Left ventricle myocardium inferior (tissue), 1 donor: ENCODE results near the gene ALAS1. TPM values are rescaled to one million over a fixed set of nuclear protein-coding genes. Genes with fewer than 3 reads are reported as not detected.

Experiments used
- DNase-seq: peaks from one replicate; pipeline ENCODE4 v3.0.0-alpha.2; 2020
- H3K27ac ChIP-seq: fragments of 200-600 bp; replicated peaks from 2 replicates; pipeline ENCODE4 v1.8.0; 2021
- H3K27me3 ChIP-seq: fragments of 200-600 bp; 2 replicates; pipeline ENCODE4 v1.8.0; 2021; ENCODE audit warnings: low read depth
- H3K36me3 ChIP-seq: fragments of 200-600 bp; 2 replicates; pipeline ENCODE4 v1.8.0; 2021
- H3K4me1 ChIP-seq: fragments of 200-600 bp; 2 replicates; pipeline ENCODE4 v1.8.0; 2021
- H3K4me3 ChIP-seq: fragments of 200-600 bp; 2 replicates; pipeline ENCODE4 v1.8.0; 2021; ENCODE audit warnings: mild to moderate bottlenecking, moderate library complexity
- H3K9me3 ChIP-seq: fragments of 200-600 bp; replicated peaks from 2 replicates; pipeline ENCODE4 v1.8.0; 2021
- CTCF ChIP-seq: fragments of 200-600 bp; IDR thresholded peaks from 2 replicates; pipeline ENCODE4 v1.8.0; 2021; ENCODE audit warnings: antibody characterized with exemption, mild to moderate bottlenecking, borderline replicate concordance
- intact Hi-C: fragments of 100-400 bp; cut with micrococcal nuclease; formaldehyde crosslinking; loops from one replicate; pipeline ENCODE4 v1.11.0; 2022
- total RNA-seq: library from RNA; stranded (reverse); fragmentation: NEBNext Ultra II Directional; extraction: Animal tissue kit (Norgen Biotek cat#: 25700); gene quantifications from one replicate; pipeline ENCODE4 v1.2.1, GENCODE V29; 2021
- donor health status: DM: no; HTN: yes; CAD: no; lungs with severe emphysema.

The ALAS1 gene
- total RNA-seq, 1 donor from 2014 or later, result 180 TPM

- no peak for TF ChIP-seq CTCF
- no peaks in the 10 kb centered on the region for H3K27me3 ChIP-seq
- intact Hi-C loops, result no loop called here
- H3K4me1 ChIP-seq, result peaks cover 37% of the 10 kb centered on the region
- H3K9me3 ChIP-seq, result no peaks in the 10 kb centered on the region
- peak overlapping the region; percentile 88 for H3K27ac ChIP-seq
- H3K4me3 ChIP-seq, result peak overlapping the region; percentile 70
- H3K36me3 ChIP-seq, result peaks cover 21% of the 10 kb centered on the region
- no peak for DNase-seq
Observed at GRCh38 chr3:52246264-52246620, 48.3 kb downstream of the ALAS1 start.

DNA sequence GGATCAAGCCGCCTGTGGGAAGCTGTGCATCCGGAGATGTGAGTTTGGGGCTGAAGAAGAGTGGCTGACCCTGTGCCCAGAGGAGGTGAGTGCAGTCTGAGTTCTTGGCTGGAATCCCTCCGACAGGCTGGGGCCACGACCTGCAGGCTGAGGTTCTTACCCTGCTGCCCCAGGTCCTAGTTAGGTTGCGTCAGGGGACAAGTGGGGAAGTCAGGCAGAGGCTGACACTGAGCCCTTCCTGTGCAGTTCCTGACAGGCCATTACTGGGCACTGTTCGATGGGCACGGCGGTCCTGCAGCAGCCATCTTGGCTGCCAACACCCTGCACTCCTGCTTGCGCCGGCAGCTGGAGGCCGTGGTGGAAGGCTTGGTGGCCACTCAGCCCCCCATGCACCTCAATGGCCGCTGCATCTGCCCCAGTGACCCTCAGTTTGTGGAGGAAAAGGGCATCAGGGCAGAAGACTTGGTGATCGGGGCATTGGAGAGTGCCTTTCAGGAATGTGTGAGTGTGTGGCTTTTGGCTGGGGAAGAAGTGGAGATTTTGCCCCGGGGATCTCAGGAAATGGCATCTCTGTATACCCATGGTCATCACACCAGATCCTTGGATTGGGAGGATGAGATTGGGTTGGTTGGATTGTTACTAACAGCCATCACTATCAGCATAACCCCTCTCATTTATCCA is 48.9 kb downstream of the ALAS1 start:
- no peaks in the 10 kb centered on the region for H3K9me3 ChIP-seq
- H3K27me3 ChIP-seq, result no peaks in the 10 kb centered on the region
- peak; percentile 25 for DNase-seq
- TF ChIP-seq CTCF, result no peak
- peak overlapping the region; percentile 70 for H3K4me3 ChIP-seq
- H3K36me3 ChIP-seq, result peaks cover 28% of the 10 kb centered on the region
- peaks cover 40% of the 10 kb centered on the region for H3K4me1 ChIP-seq
- intact Hi-C loops, result no loop called here
- peak overlapping the region; percentile 88 for H3K27ac ChIP-seq

DNA sequence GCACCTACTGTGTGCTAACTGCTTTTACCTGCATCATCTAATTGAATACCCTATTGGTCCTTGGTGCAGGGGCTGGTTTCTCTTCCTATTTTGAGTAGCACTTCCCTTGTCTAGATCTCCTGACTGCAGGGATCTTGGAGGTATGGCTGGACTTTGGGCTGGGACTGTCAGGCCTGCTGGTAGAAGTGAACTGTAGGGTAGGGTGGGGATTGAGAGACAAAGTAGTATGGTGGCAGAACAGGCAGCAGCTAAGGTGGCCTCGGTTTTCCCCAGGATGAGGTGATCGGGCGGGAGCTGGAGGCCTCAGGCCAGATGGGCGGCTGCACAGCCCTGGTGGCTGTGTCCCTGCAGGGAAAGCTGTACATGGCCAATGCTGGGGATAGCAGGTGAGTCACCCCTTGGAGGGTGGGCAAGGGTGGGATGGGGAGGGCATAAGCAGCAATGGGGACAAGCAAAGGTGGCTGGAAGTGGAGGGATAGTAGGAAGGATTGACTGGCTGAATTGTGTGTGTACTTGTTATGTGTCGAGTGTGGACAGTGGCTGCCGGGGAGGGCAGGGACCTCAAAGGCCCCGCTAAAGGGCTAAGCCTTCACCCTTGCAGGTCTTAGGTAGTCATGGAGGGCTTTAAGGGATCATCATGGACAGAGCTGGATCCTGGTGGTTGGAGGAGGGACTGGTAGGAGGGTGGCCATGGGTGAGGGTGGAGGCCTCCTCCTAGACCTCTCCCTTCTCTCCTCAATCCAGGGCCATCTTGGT is 49.6 kb downstream of the ALAS1 start:
- Histone ChIP-seq H3K4me3 (peak overlapping the region; percentile 70), H3K27me3 (no peaks in the 10 kb centered on the region), H3K36me3 (peaks cover 35% of the 10 kb centered on the region), H3K4me1 (peaks cover 40% of the 10 kb centered on the region), H3K27ac (peak overlapping the region; percentile 88), H3K9me3 (no peaks in the 10 kb centered on the region)
- DNase-seq, result no peak
- intact Hi-C loops, result no loop called here
- TF ChIP-seq CTCF, result no peak

- Histone ChIP-seq H3K36me3 (peaks cover 38% of the 10 kb centered on the region), H3K9me3 (no peaks in the 10 kb centered on the region), H3K4me1 (peaks cover 44% of the 10 kb centered on the region), H3K4me3 (no peak overlapping the region), H3K27me3 (no peaks in the 10 kb centered on the region), H3K27ac (no peak overlapping the region)
- intact Hi-C loops, result no loop called here
- no peak for DNase-seq
- TF ChIP-seq CTCF, result no peak
Observed at GRCh38 chr3:52248165-52248541, 50.2 kb downstream of the ALAS1 start.

GRCh38 chr3:52248816-52249547 is 51.0 kb downstream of the ALAS1 start:
- Histone ChIP-seq H3K4me1 (peaks cover 53% of the 10 kb centered on the region), H3K27ac (no peak overlapping the region)
- peak; percentile 59 for DNase-seq

More at GRCh38 chr3:52248816-52249547, 51.0 kb downstream of the ALAS1 start:
- Histone ChIP-seq H3K36me3 (peaks cover 47% of the 10 kb centered on the region), H3K27me3 (no peaks in the 10 kb centered on the region), H3K9me3 (no peaks in the 10 kb centered on the region), H3K4me3 (no peak overlapping the region)
- no peak for TF ChIP-seq CTCF
- intact Hi-C loops, result no loop called here
